ENCODE measurements around the gene RELCH.

Gene RELCH

GRCh38 chr18:62321201-62321600 lies 134.1 kb downstream of the RELCH start:
- DNase-seq (ENCODE audit: low spot score), result no peak

- no peak for DNase-seq (ENCODE audit: low spot score)
Observed at GRCh38 chr18:62323483-62324180, 136.6 kb downstream of the RELCH start.

- no peak for DNase-seq (ENCODE audit: low spot score)
Observed at GRCh38 chr18:62324181-62324828, 137.2 kb downstream of the RELCH start.

GRCh38 chr18:62324917-62325805 lies 138.1 kb downstream of the RELCH start, which contains the start of gene TNFRSF11A:
Gene TNFRSF11A (plus strand): TSS chr18:62325310. CDS start chr18:62325353, 43 bp downstream.
- DNase-seq (ENCODE audit: low spot score), result peak; percentile 68

- DNase-seq (ENCODE audit: low spot score), result no peak
Observed at GRCh38 chr18:62325806-62326645, 139.0 kb downstream of the RELCH start.

GRCh38 chr18:62326646-62327348 lies 139.7 kb downstream of the RELCH start:
- no peak for DNase-seq (ENCODE audit: low spot score)

GRCh38 chr18:62327977-62328376 lies 140.9 kb downstream of the RELCH start:
- DNase-seq (ENCODE audit: low spot score), result no peak

- no peak for DNase-seq (ENCODE audit: low spot score)
Observed at GRCh38 chr18:62328586-62329525, 141.8 kb downstream of the RELCH start.

- DNase-seq (ENCODE audit: low spot score), result peak; percentile 37
Observed at GRCh38 chr18:62329691-62330454, 142.8 kb downstream of the RELCH start.

GRCh38 chr18:62330650-62331049 lies 143.6 kb downstream of the RELCH start:
- DNase-seq (ENCODE audit: low spot score), result no peak

GRCh38 chr18:62331581-62332356 lies 144.7 kb downstream of the RELCH start:
- no peak for DNase-seq (ENCODE audit: low spot score)

- no peak for DNase-seq (ENCODE audit: low spot score)
Observed at GRCh38 chr18:62332431-62332830, 145.4 kb downstream of the RELCH start.

GRCh38 chr18:62332964-62333695 lies 146.1 kb downstream of the RELCH start:
- no peak for DNase-seq (ENCODE audit: low spot score)

GRCh38 chr18:62334120-62334519 lies 147.1 kb downstream of the RELCH start:
- DNase-seq (ENCODE audit: low spot score), result no peak

GRCh38 chr18:62335494-62335893 lies 148.4 kb downstream of the RELCH start:
- DNase-seq (ENCODE audit: low spot score), result no peak

- DNase-seq (ENCODE audit: low spot score), result no peak
Observed at GRCh38 chr18:62336618-62337017, 149.6 kb downstream of the RELCH start.

GRCh38 chr18:62337336-62337735 lies 150.3 kb downstream of the RELCH start:
- no peak for DNase-seq (ENCODE audit: low spot score)

All from activated CD4-positive, alpha-beta T cell treated with anti-CD3 and anti-CD28 coated beads, Interleukin-2, Interleukin-4, amounts not matched to agents 100 ng/mL and 50 ng/mL, durations not matched to agents 16 hours and 8 hours (primary cell).